ENCODE results near the gene SLC26A6.

Gene SLC26A6

GRCh38 chr3:48674505-48674904 is 39.2 kb upstream of the SLC26A6 start:
- POLR2A ChIA-PET = interaction anchor here (3.8 to 4.0 kb wide), 2 partner anchors 11 to 12 kb away, joined by 13 to 35 read pairs; partner anchors contain the start of genes CELSR3 and NCKIPSD
- CTCF ChIA-PET = interaction anchor here (0.7 to 1.2 kb wide), 3 partner anchors 10 to 12 kb away, joined by 3 to 4 read pairs (median 4); partner anchors contain the start of gene CELSR3
- TF ChIP-seq SUZ12 (IDR thresholded peaks at IDR 0.05) = no peak
- DNase-seq (ENCODE audit: extremely low spot score) = no peak

- ChIA-PET CTCF (no interaction called here), POLR2A (interaction anchor here (1.5 kb wide), 1 partner anchor 9 kb away, joined by 7 read pairs; the partner anchor contains the start of gene CELSR3)
- DNase-seq (ENCODE audit: extremely low spot score) = no peak
- TF ChIP-seq LEF1 (IDR thresholded peaks at IDR 0.05; ENCODE audit: borderline replicate concordance) (no peak), FOXM1 (IDR thresholded peaks at IDR 0.05; ENCODE audit: borderline replicate concordance) (no peak), SUZ12 (IDR thresholded peaks at IDR 0.05) (no peak), ARNT (IDR thresholded peaks at IDR 0.05) (no peak), TARDBP (IDR thresholded peaks at IDR 0.05) (no peak), FOXA1 (IDR thresholded peaks at IDR 0.05) (no peak), ZNF384 (IDR thresholded peaks at IDR 0.05) (no peak), FOXK2 (IDR thresholded peaks at IDR 0.05) (no peak), BHLHE40 (IDR thresholded peaks at IDR 0.05; ENCODE audit: borderline replicate concordance) (no peak), L3MBTL2 (conservative IDR thresholded peaks at IDR 0.05) (no peak), ELF4 (IDR thresholded peaks at IDR 0.05) (no peak), CTBP1 (IDR thresholded peaks at IDR 0.05; ENCODE audit: borderline replicate concordance) (no peak), HDGF (IDR thresholded peaks at IDR 0.05; ENCODE audit: borderline replicate concordance) (no peak), NFRKB (IDR thresholded peaks at IDR 0.05) (no peak), SP1 (IDR thresholded peaks at IDR 0.05) (no peak)
These were observed 37.3 kb upstream of the SLC26A6 start for GRCh38 chr3:48672522-48672921.

GRCh38 chr3:48664929-48665328 is 29.7 kb upstream of the SLC26A6 start:
- DNase-seq (ENCODE audit: extremely low spot score) = no peak
- ChIA-PET CTCF (interaction anchor here (0.9 to 1.6 kb wide), 3 partner anchors 9 to 21 kb away, joined by 4 to 8 read pairs (median 7); no protein-coding TSS in a partner anchor), POLR2A (interaction anchor here (2.5 to 4.0 kb wide), 2 partner anchors 10 to 29 kb away, joined by 21 to 35 read pairs; partner anchors contain the start of gene SLC26A6)
- no peak for TF ChIP-seq FOXK2 (IDR thresholded peaks at IDR 0.05)
- no peak for TF ChIP-seq BHLHE40 (IDR thresholded peaks at IDR 0.05; ENCODE audit: borderline replicate concordance)
- no peak for TF ChIP-seq FOXM1 (IDR thresholded peaks at IDR 0.05; ENCODE audit: borderline replicate concordance)
- TF ChIP-seq SUZ12 (IDR thresholded peaks at IDR 0.05) = no peak
- TF ChIP-seq HDGF (IDR thresholded peaks at IDR 0.05; ENCODE audit: borderline replicate concordance) = no peak
- no peak for TF ChIP-seq LEF1 (IDR thresholded peaks at IDR 0.05; ENCODE audit: borderline replicate concordance)
- no peak for TF ChIP-seq PKNOX1 (IDR thresholded peaks at IDR 0.05)
- TF ChIP-seq FOXA1 (IDR thresholded peaks at IDR 0.05) = no peak

- CTCF ChIA-PET = interaction anchor here (0.9 to 1.6 kb wide), 4 partner anchors 10 to 22 kb away, joined by 4 to 8 read pairs (median 6); no protein-coding TSS in a partner anchor
- POLR2A ChIA-PET = interaction anchor here (0.9 to 4.0 kb wide), 9 partner anchors 8 to 234 kb away, joined by 3 to 35 read pairs (median 12); partner anchors contain the start of genes NCKIPSD, PRKAR2A, SLC25A20 and SLC26A6
- no peak for DNase-seq (ENCODE audit: extremely low spot score)
- TF ChIP-seq SP1 (IDR thresholded peaks at IDR 0.05) (no peak), NFRKB (IDR thresholded peaks at IDR 0.05) (no peak), ELF4 (IDR thresholded peaks at IDR 0.05) (no peak), SUZ12 (IDR thresholded peaks at IDR 0.05) (no peak), FOXM1 (IDR thresholded peaks at IDR 0.05; ENCODE audit: borderline replicate concordance) (no peak), TARDBP (IDR thresholded peaks at IDR 0.05) (no peak), ZNF384 (IDR thresholded peaks at IDR 0.05) (no peak), FOXK2 (IDR thresholded peaks at IDR 0.05) (no peak), L3MBTL2 (conservative IDR thresholded peaks at IDR 0.05) (no peak), CTBP1 (IDR thresholded peaks at IDR 0.05; ENCODE audit: borderline replicate concordance) (no peak), BHLHE40 (IDR thresholded peaks at IDR 0.05; ENCODE audit: borderline replicate concordance) (no peak), FOXA1 (IDR thresholded peaks at IDR 0.05) (no peak), HDGF (IDR thresholded peaks at IDR 0.05; ENCODE audit: borderline replicate concordance) (no peak), LEF1 (IDR thresholded peaks at IDR 0.05; ENCODE audit: borderline replicate concordance) (no peak), ARNT (IDR thresholded peaks at IDR 0.05) (no peak), PKNOX1 (IDR thresholded peaks at IDR 0.05) (no peak)
These were observed 29.0 kb upstream of the SLC26A6 start for GRCh38 chr3:48664313-48664644.

GRCh38 chr3:48663489-48664312 is 28.4 kb upstream of the SLC26A6 start:
- CTCF ChIA-PET = interaction anchor here (0.9 to 1.7 kb wide), 5 partner anchors 10 to 29 kb away, joined by 4 to 8 read pairs (median 5); partner anchors contain the start of gene SLC26A6
- TF ChIP-seq FOXM1 (IDR thresholded peaks at IDR 0.05; ENCODE audit: borderline replicate concordance) (peak; percentile 1; the same call in 1 of the 2 replicates), FOXK2 (IDR thresholded peaks at IDR 0.05) (no peak), FOXA1 (IDR thresholded peaks at IDR 0.05) (no peak), CTBP1 (IDR thresholded peaks at IDR 0.05; ENCODE audit: borderline replicate concordance) (no peak), TARDBP (IDR thresholded peaks at IDR 0.05) (no peak), L3MBTL2 (conservative IDR thresholded peaks at IDR 0.05) (peak; percentile 99), SP1 (IDR thresholded peaks at IDR 0.05) (no peak), NFRKB (IDR thresholded peaks at IDR 0.05) (no peak), LEF1 (IDR thresholded peaks at IDR 0.05; ENCODE audit: borderline replicate concordance) (peak; percentile 86; the same call in 1 of the 2 replicates), HDGF (IDR thresholded peaks at IDR 0.05; ENCODE audit: borderline replicate concordance) (no peak; the same call in 1 of the 2 replicates), ARNT (IDR thresholded peaks at IDR 0.05) (peak; percentile 46; the same call in 1 of the 2 replicates), SUZ12 (IDR thresholded peaks at IDR 0.05) (no peak), ELF4 (IDR thresholded peaks at IDR 0.05) (peak; percentile 90), ZNF384 (IDR thresholded peaks at IDR 0.05) (no peak), PKNOX1 (IDR thresholded peaks at IDR 0.05) (peak; percentile 80), BHLHE40 (IDR thresholded peaks at IDR 0.05; ENCODE audit: borderline replicate concordance) (no peak; the same call in 1 of the 2 replicates)
- POLR2A ChIA-PET = interaction anchor here (0.9 to 4.0 kb wide), 18 partner anchors 8 to 344 kb away, joined by 3 to 35 read pairs (median 6); partner anchors contain the start of genes CCDC51, IP6K2, NCKIPSD and PRKAR2A
- peak; percentile 98 for DNase-seq (ENCODE audit: extremely low spot score)

All from HEK293T (cell line).